Activated T-helper 2 cell treated with anti-CD3 and anti-CD28 coated beads, Interferon-gamma antibody, Interleukin-2, Interleukin-4, amounts not matched to agents 10 μg/mL and 5 μg/mL and 100 μg/mL, durations not matched to agents 14 hours and 24 hours and 36 hours (primary cell): ENCODE data around the gene EXOC2. TPM values are rescaled to one million over a fixed set of nuclear protein-coding genes. Genes with fewer than 3 reads are reported as not detected.
"Not testable (repeated sequence)": the region's sequence is repeated elsewhere in the genome, so short reads cannot be mapped to it uniquely, and the experiment has no call there.

ENCODE experiments used
- DNase-seq: peaks from one replicate; pipeline ENCODE4 v3.0.0; 2021; ENCODE audit warnings: low spot score
- H3K27ac Mint-ChIP-seq: one replicate; pipeline ENCODE4 v1.8.0; 2021; ENCODE audit warnings: mixed read lengths
- H3K27me3 Mint-ChIP-seq: one replicate; pipeline ENCODE4 v1.8.0; 2021; ENCODE audit warnings: low read depth, mixed read lengths
- H3K36me3 Mint-ChIP-seq: one replicate; pipeline ENCODE4 v1.8.0; 2021; ENCODE audit warnings: low read depth, mixed read lengths
- H3K4me1 Mint-ChIP-seq: one replicate; pipeline ENCODE4 v1.8.0; 2021; ENCODE audit warnings: low read depth, mixed read lengths
- H3K4me3 Mint-ChIP-seq: one replicate; pipeline ENCODE4 v1.8.0; 2021; ENCODE audit warnings: low read depth, mild to moderate bottlenecking, moderate library complexity, mixed read lengths
- H3K9me3 Mint-ChIP-seq: one replicate; pipeline ENCODE4 v1.8.0; 2021; ENCODE audit warnings: mixed read lengths
- intact Hi-C: fragments of 100-400 bp; cut with micrococcal nuclease; formaldehyde crosslinking; loops from one replicate; pipeline ENCODE4 v1.15.1; 2023
- total RNA-seq: library from RNA; stranded (reverse); gene quantifications from 2 replicates; pipeline ENCODE4 v1.2.3, GENCODE V29; 2022

The EXOC2 gene
- total RNA-seq, 1 donor from 2014 or later = 53.9 TPM

- DNase-seq, H3K27me3 Mint-ChIP-seq, intact Hi-C loops, H3K4me3 Mint-ChIP-seq, H3K27ac Mint-ChIP-seq: not testable (repeated sequence)
- H3K36me3 Mint-ChIP-seq = peaks cover 31% of the 10 kb centered on the region
- peaks cover 18% of the 10 kb centered on the region for H3K9me3 Mint-ChIP-seq
- H3K4me1 Mint-ChIP-seq = peaks cover 56% of the 10 kb centered on the region
Measured at GRCh38 chr6:663788-664187, 29.2 kb downstream of the EXOC2 start.

GRCh38 chr6:659716-660581 lies 33.0 kb downstream of the EXOC2 start:
- Mint-ChIP-seq H3K9me3 (peaks cover 8% of the 10 kb centered on the region), H3K4me1 (peaks cover 51% of the 10 kb centered on the region), H3K36me3 (peaks cover 32% of the 10 kb centered on the region), H3K27me3 (no peaks in the 10 kb centered on the region), H3K27ac (no peak overlapping the region), H3K4me3 (no peak overlapping the region)
- DNase-seq = no peak
- intact Hi-C loops = no loop called here

- Mint-ChIP-seq H3K27ac (no peak overlapping the region), H3K27me3 (no peaks in the 10 kb centered on the region), H3K36me3 (peaks cover 38% of the 10 kb centered on the region), H3K4me3 (no peak overlapping the region), H3K9me3 (no peaks in the 10 kb centered on the region), H3K4me1 (peaks cover 41% of the 10 kb centered on the region)
- intact Hi-C loops = no loop called here
- no peak for DNase-seq
Measured at GRCh38 chr6:658244-658643, 34.7 kb downstream of the EXOC2 start.

GRCh38 chr6:657743-658142 lies 35.2 kb downstream of the EXOC2 start:
- no peaks in the 10 kb centered on the region for H3K9me3 Mint-ChIP-seq
- peaks cover 41% of the 10 kb centered on the region for H3K4me1 Mint-ChIP-seq
- H3K36me3 Mint-ChIP-seq = peaks cover 42% of the 10 kb centered on the region
- H3K4me3 Mint-ChIP-seq = no peak overlapping the region
- no peaks in the 10 kb centered on the region for H3K27me3 Mint-ChIP-seq
- intact Hi-C loops = no loop called here
- no peak for DNase-seq
- no peak overlapping the region for H3K27ac Mint-ChIP-seq

- H3K27ac Mint-ChIP-seq = no peak within 1 kb of the TSS
- H3K36me3 Mint-ChIP-seq = peaks cover 38% of the 10 kb centered on the region
- intact Hi-C loops = no loop called here
- no peaks in the 10 kb centered on the region for H3K27me3 Mint-ChIP-seq
- H3K9me3 Mint-ChIP-seq = no peaks in the 10 kb centered on the region
- peaks cover 40% of the 10 kb centered on the region for H3K4me1 Mint-ChIP-seq
- H3K4me3 Mint-ChIP-seq = no peak within 1 kb of the TSS
- no peak for DNase-seq
Measured at GRCh38 chr6:656460-657252, 36.3 kb downstream of the EXOC2 start, which contains the start of gene HUS1B. TSS of gene HUS1B (minus strand) at chr6:657100. CDS start at chr6:656944, 156 bp downstream.

GRCh38 chr6:654136-654535 lies 38.8 kb downstream of the EXOC2 start:
- H3K4me1 Mint-ChIP-seq = peaks cover 21% of the 10 kb centered on the region
- intact Hi-C loops = no loop called here

GRCh38 chr6:652865-653264 lies 40.1 kb downstream of the EXOC2 start:
- no peak overlapping the region for H3K4me3 Mint-ChIP-seq
- peaks cover 13% of the 10 kb centered on the region for H3K4me1 Mint-ChIP-seq
- intact Hi-C loops = no loop called here
- H3K27ac Mint-ChIP-seq = peak overlapping the region; percentile 38
- peaks cover 37% of the 10 kb centered on the region for H3K36me3 Mint-ChIP-seq
- no peak for DNase-seq
- no peaks in the 10 kb centered on the region for H3K27me3 Mint-ChIP-seq
- H3K9me3 Mint-ChIP-seq = no peaks in the 10 kb centered on the region

More at GRCh38 chr6:654136-654535, 38.8 kb downstream of the EXOC2 start:
- H3K27me3 Mint-ChIP-seq = no peaks in the 10 kb centered on the region
- no peak overlapping the region for H3K27ac Mint-ChIP-seq
- DNase-seq = no peak
- no peak overlapping the region for H3K4me3 Mint-ChIP-seq
- H3K9me3 Mint-ChIP-seq = no peaks in the 10 kb centered on the region
- H3K36me3 Mint-ChIP-seq = peaks cover 38% of the 10 kb centered on the region

- Mint-ChIP-seq H3K9me3 (no peaks in the 10 kb centered on the region), H3K27me3 (no peaks in the 10 kb centered on the region), H3K4me3 (no peak overlapping the region), H3K36me3 (peaks cover 20% of the 10 kb centered on the region), H3K27ac (no peak overlapping the region), H3K4me1 (peaks cover 13% of the 10 kb centered on the region)
- no peak for DNase-seq
- intact Hi-C loops = no loop called here
Measured at GRCh38 chr6:650098-650497, 42.8 kb downstream of the EXOC2 start.

- Mint-ChIP-seq H3K36me3 (peaks cover 6% of the 10 kb centered on the region), H3K9me3 (no peaks in the 10 kb centered on the region), H3K4me3 (no peak overlapping the region), H3K27ac (no peak overlapping the region), H3K27me3 (no peaks in the 10 kb centered on the region), H3K4me1 (peaks cover 4% of the 10 kb centered on the region)
- no peak for DNase-seq
- intact Hi-C loops = no loop called here
Measured at GRCh38 chr6:642805-643204, 50.1 kb downstream of the EXOC2 start.

GRCh38 chr6:641225-641985 lies 51.5 kb downstream of the EXOC2 start:
- H3K9me3 Mint-ChIP-seq = no peaks in the 10 kb centered on the region

GRCh38 chr6:636488-636887 lies 56.5 kb downstream of the EXOC2 start:
- peaks cover 39% of the 10 kb centered on the region for H3K36me3 Mint-ChIP-seq
- peaks cover 14% of the 10 kb centered on the region for H3K4me1 Mint-ChIP-seq
- no peak overlapping the region for H3K27ac Mint-ChIP-seq
- DNase-seq = no peak
- H3K9me3 Mint-ChIP-seq = no peaks in the 10 kb centered on the region
- intact Hi-C loops = no loop called here
- H3K4me3 Mint-ChIP-seq = no peak overlapping the region
- H3K27me3 Mint-ChIP-seq = no peaks in the 10 kb centered on the region

More at GRCh38 chr6:641225-641985, 51.5 kb downstream of the EXOC2 start:
- DNase-seq = no peak
- no peak overlapping the region for H3K27ac Mint-ChIP-seq
- peaks cover 19% of the 10 kb centered on the region for H3K36me3 Mint-ChIP-seq
- peaks cover 9% of the 10 kb centered on the region for H3K4me1 Mint-ChIP-seq
- intact Hi-C loops = no loop called here
- no peak overlapping the region for H3K4me3 Mint-ChIP-seq
- H3K27me3 Mint-ChIP-seq = no peaks in the 10 kb centered on the region

GRCh38 chr6:635233-635632 lies 57.7 kb downstream of the EXOC2 start:
- Mint-ChIP-seq H3K4me1 (peaks cover 14% of the 10 kb centered on the region), H3K27ac (no peak overlapping the region), H3K27me3 (no peaks in the 10 kb centered on the region)

More at GRCh38 chr6:635233-635632, 57.7 kb downstream of the EXOC2 start:
- H3K36me3 Mint-ChIP-seq = peaks cover 40% of the 10 kb centered on the region
- DNase-seq = no peak
- no peaks in the 10 kb centered on the region for H3K9me3 Mint-ChIP-seq
- intact Hi-C loops = no loop called here
- no peak overlapping the region for H3K4me3 Mint-ChIP-seq
